Stomach (tissue), 9 donors: ENCODE data around the gene GRIK1. TPM values are rescaled to one million over a fixed set of nuclear protein-coding genes. Genes with fewer than 3 reads are reported as not detected.

ENCODE experiments used
- DNase-seq, 2 donors: peaks; one replicate each; pipeline versions ENCODE4 v3.0.0 to v3.0.0-alpha.2; 2013 to 2019
- H3K27ac ChIP-seq, 5 donors: fragments of 200-600 bp in 4 of 5; sonication (generic) in 4 of 5; one replicate each; pipeline ENCODE4 v1.5.1; 2013 to 2019; ENCODE audit warnings: mild to moderate bottlenecking in 1 of 5, moderate library complexity in 1 of 5
- H3K27me3 ChIP-seq, 3 donors: fragments of 200-600 bp; sonication (generic); one replicate each; pipeline ENCODE4 v1.5.1; 2017 to 2019; ENCODE audit warnings: mixed run types in 1 of 3
- H3K36me3 ChIP-seq, 4 donors: fragments of 200-600 bp; sonication (generic); 1 replicate in 3 of 4; 2 replicates in 1 of 4; pipeline ENCODE4 v1.5.1; 2016 to 2019
- H3K4me1 ChIP-seq, 4 donors: fragments of 200-600 bp; sonication (generic); one replicate each; pipeline ENCODE4 v1.5.1; 2016 to 2019
- H3K4me3 ChIP-seq, 4 donors: fragments of 200-600 bp; sonication (generic) in 3 of 4; one replicate each; pipeline ENCODE4 v1.5.1; 2016 to 2019; ENCODE audit warnings: mild to moderate bottlenecking in 1 of 4
- H3K9me3 ChIP-seq, 4 donors: fragments of 200-600 bp; sonication (generic); one replicate each; pipeline ENCODE4 v1.5.1; 2016 to 2019
- EP300 ChIP-seq: sonication (generic); formaldehyde crosslinking; IDR thresholded peaks from one replicate; pipeline ENCODE4 v1.6.1; 2017; ENCODE audit warnings: antibody characterized with exemption
- POLR2A ChIP-seq, 4 donors: fragments of 450-650 bp; IDR thresholded peaks; one replicate each; pipeline ENCODE4 v1.6.1; 2016; ENCODE audit warnings: antibody characterized with exemption in 4 of 4, control low read depth in 2 of 4, mild to moderate bottlenecking in 1 of 4, moderate library complexity in 1 of 4
- POLR2AphosphoS5 ChIP-seq, 3 donors: sonication (generic); formaldehyde crosslinking; IDR thresholded peaks; one replicate each; pipeline ENCODE4 v1.6.1; 2016; ENCODE audit warnings: antibody characterized with exemption in 3 of 3
- WGBS, 5 donors: extraction: QIAGEN DNeasy Blood & Tissue Kit in 3 of 5; methylation state at CpG; one replicate each; pipeline versions ENCODE4 v1.1.5 to v1.1.7; 2013 to 2018; 5-methylcytosine and 5-hydroxymethylcytosine counted together
- intact Hi-C: fragments of 100-400 bp; cut with DNase I; formaldehyde crosslinking; loops from one replicate; pipeline ENCODE4 v1.15.1; 2023; ENCODE audit warnings: low total_unique reads
- polyA plus RNA-seq, 3 donors: library from polyadenylated mRNA; stranded (reverse); fragments of 200-250 nt; gene quantifications; one replicate each; pipeline ENCODE4 v1.2.3, GENCODE V29; 2013
- total RNA-seq, 5 donors: library from RNA; depleted of rRNA; stranded (reverse); fragments of >200 nt; gene quantifications; one replicate each; pipeline versions ENCODE4 v1.1.0 to v1.2.3, GENCODE V29; 2014 to 2016
- TF ChIP-seq, protein P1 (sequence below), 7 experiments: fragments of 450-650 bp in 4 of 7; fragments of 200-600 bp in 3 of 7; sonication (generic) in 3 of 7; IDR thresholded peaks; one replicate each; pipeline ENCODE4 v1.5.1; 2016 to 2019; ENCODE audit warnings: antibody characterized with exemption in 7 of 7, control low read depth in 2 of 7, mild to moderate bottlenecking in 1 of 7
- donor health status: healthy with polysubstance abuse.
- donor health status: Bipolar disorder and iron deficiency.
- donor health status: healthy.

Gene GRIK1
- total and polyA plus RNA-seq, 8 donors: 0.06 to 1.5 (median 0.66) TPM; not detected in 4

DNA sequence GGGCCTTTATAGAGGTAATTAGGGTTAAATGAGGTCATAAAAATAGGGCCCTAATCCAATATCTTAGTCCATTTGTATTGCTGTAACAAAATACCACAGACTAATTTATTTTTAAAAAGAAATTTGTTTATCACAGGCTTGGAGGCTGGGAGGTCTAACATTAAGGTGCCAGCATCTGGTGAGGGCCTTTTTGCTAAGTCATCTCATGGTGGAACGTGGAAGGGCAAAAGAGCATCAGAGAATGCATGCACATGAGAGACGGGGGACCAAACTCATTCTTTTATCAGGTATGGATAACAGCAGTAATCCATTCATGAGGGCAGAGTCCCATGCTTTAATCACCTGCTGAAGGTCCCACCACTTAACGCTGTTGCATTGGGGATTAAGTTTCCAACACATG, 313.8 kb downstream of the GRIK1 start:
- intact Hi-C loops: no loop called here
- no peak for DNase-seq
- Histone ChIP-seq H3K9me3 (no peaks in the 10 kb centered on the region), H3K36me3 (no peaks in the 10 kb centered on the region), H3K4me3 (no peak overlapping the region), H3K27me3 (no peaks in the 10 kb centered on the region), H3K4me1 (no peaks in the 10 kb centered on the region), H3K27ac (no peak overlapping the region)
- TF ChIP-seq POLR2AphosphoS5 (IDR thresholded peaks at IDR 0.05) (no peak), POLR2A (IDR thresholded peaks at IDR 0.05) (no peak), EP300 (no peak)
- TF ChIP-seq, protein P1, sequence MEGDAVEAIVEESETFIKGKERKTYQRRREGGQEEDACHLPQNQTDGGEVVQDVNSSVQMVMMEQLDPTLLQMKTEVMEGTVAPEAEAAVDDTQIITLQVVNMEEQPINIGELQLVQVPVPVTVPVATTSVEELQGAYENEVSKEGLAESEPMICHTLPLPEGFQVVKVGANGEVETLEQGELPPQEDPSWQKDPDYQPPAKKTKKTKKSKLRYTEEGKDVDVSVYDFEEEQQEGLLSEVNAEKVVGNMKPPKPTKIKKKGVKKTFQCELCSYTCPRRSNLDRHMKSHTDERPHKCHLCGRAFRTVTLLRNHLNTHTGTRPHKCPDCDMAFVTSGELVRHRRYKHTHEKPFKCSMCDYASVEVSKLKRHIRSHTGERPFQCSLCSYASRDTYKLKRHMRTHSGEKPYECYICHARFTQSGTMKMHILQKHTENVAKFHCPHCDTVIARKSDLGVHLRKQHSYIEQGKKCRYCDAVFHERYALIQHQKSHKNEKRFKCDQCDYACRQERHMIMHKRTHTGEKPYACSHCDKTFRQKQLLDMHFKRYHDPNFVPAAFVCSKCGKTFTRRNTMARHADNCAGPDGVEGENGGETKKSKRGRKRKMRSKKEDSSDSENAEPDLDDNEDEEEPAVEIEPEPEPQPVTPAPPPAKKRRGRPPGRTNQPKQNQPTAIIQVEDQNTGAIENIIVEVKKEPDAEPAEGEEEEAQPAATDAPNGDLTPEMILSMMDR (IDR thresholded peaks at IDR 0.05): no peak
- WGBS, 5 donors: 86 to 93% (median 88%) methylated on average over 3 of the region's 3 CpGs

DNA sequence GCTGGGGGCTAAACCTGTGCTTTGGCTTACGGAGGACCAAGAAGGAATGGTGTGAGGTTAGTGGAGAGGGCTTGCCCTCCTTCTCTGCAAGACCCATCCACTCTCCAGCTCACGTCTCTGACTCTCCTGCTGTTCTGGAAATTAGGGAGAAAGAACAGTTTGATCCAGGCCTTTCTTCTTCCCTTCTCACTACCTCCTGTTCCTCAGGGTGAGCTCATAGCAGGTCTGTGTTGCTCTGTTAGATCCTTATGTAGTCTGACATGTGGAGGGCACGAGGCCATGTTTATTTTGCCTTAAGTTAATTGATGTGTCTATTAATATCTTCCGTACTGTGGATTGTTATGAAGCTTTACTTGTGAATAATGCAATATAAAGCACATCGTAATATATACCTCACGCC, 315.0 kb downstream of the GRIK1 start:
- Histone ChIP-seq H3K36me3 (no peaks in the 10 kb centered on the region), H3K27me3 (no peaks in the 10 kb centered on the region), H3K27ac (no peak overlapping the region), H3K4me3 (no peak overlapping the region), H3K4me1 (no peaks in the 10 kb centered on the region), H3K9me3 (no peaks in the 10 kb centered on the region)
- 73 to 86% (median 82%) methylated on average over 6 of the region's 6 CpGs for WGBS, 5 donors
- TF ChIP-seq EP300: no peak
- TF ChIP-seq POLR2A (IDR thresholded peaks at IDR 0.05): no peak
- TF ChIP-seq, protein P1 (IDR thresholded peaks at IDR 0.05): no peak
- no peak for TF ChIP-seq POLR2AphosphoS5 (IDR thresholded peaks at IDR 0.05)
- intact Hi-C loops: no loop called here
- no peak for DNase-seq

DNA sequence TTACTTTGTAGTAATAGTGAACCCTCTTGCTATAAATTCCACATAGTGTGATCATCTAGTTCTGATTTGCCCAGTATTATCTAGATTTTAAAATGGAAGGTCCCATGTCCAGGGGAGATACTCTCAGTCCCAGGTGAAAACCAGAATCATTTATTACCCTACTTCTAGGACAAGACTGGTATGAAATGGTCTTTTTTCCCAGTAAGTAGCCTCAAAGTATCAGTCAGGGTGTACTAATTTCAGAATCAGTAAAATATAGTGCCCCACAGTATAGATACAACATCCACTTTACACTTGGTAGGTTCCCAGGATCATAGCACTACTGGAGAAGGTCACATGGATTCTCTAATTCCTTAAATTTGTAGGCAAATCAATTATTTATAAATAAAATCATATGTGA, 318.3 kb downstream of the GRIK1 start:
- H3K36me3 ChIP-seq: no peaks in the 10 kb centered on the region
- no peak overlapping the region for H3K27ac ChIP-seq
- H3K27me3 ChIP-seq: no peaks in the 10 kb centered on the region
- H3K4me1 ChIP-seq: no peaks in the 10 kb centered on the region
- TF ChIP-seq EP300: no peak
- TF ChIP-seq, protein P1 (IDR thresholded peaks at IDR 0.05): no peak
- no peak for TF ChIP-seq POLR2AphosphoS5 (IDR thresholded peaks at IDR 0.05)
- TF ChIP-seq POLR2A (IDR thresholded peaks at IDR 0.05): no peak
- peaks cover 0 to 9% (median 0%) of the 10 kb centered on the region in 4 donors for H3K9me3 ChIP-seq
- no peak for DNase-seq
- intact Hi-C loops: no loop called here
- H3K4me3 ChIP-seq: no peak overlapping the region

DNA sequence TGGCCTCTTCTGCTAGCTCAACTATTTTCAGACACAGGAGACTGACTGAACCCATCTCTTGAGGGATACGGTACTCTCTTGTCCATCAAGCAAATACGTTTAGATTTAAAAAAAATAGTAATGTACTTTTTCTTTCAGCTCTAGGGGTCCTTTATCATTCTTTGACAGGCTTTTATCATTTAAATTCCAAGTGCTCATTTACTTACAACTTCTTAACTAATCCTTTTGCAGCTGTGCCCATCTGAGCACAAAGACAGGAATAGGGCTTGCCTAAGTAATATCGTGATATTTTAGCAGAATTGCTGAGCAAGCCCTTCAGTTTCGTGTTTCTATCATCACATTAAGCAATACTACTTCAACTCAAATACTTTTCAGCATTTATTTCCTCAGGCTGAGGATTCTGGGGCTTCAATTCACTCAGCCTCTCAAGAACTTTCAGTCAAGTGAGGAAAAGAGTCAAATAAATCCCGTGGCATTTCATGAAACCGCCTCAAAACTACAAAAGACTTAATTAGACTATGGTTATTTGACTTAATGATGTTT, 323.5 kb downstream of the GRIK1 start:
- H3K4me1 ChIP-seq: no peaks in the 10 kb centered on the region
- intact Hi-C loops: no loop called here
- TF ChIP-seq POLR2A (IDR thresholded peaks at IDR 0.05): no peak
- TF ChIP-seq, protein P1 (IDR thresholded peaks at IDR 0.05): no peak
- no peak for TF ChIP-seq POLR2AphosphoS5 (IDR thresholded peaks at IDR 0.05)
- TF ChIP-seq EP300: no peak
- no peak for DNase-seq
- no peak overlapping the region for H3K27ac ChIP-seq
- no peak overlapping the region for H3K4me3 ChIP-seq
- H3K36me3 ChIP-seq: no peaks in the 10 kb centered on the region
- peaks cover 0 to 9% (median 0%) of the 10 kb centered on the region in 4 donors for H3K9me3 ChIP-seq
- WGBS, 5 donors: 35 to 57% (median 54%) methylated on average over 6 of the region's 6 CpGs
- no peaks in the 10 kb centered on the region for H3K27me3 ChIP-seq
